ENCODE results near the gene ARHGEF7.

- TF ChIP-seq CTCF (IDR thresholded peaks at IDR 0.05) (no peak), USF1 (CRISPR knock-in tag; IDR thresholded peaks at IDR 0.05) (no peak), MYBL2 (CRISPR knock-in tag; IDR thresholded peaks at IDR 0.05) (no peak), TP53 (CRISPR knock-in tag; IDR thresholded peaks at IDR 0.05) (no peak)
These were observed 147.2 kb downstream of the ARHGEF7 start for GRCh38 chr13:111262281-111262680.
